HL-60 (cell line): ENCODE data around the gene OR5K1.

Experiments
- DNase-seq, 2 experiments: peaks; one replicate each; pipeline ENCODE4 v3.0.0-alpha.2; 2010 to 2020; ENCODE audit warnings: low read depth in 1 of 2, low spot score in 1 of 2
- H3K27ac ChIP-seq: fragments of 250-450 bp; sonication (Bioruptor Pico); replicated peaks from 2 replicates; pipeline ENCODE4 v1.5.1; 2020; ENCODE audit warnings: mild to moderate bottlenecking, moderate library complexity
- H3K27me3 ChIP-seq: fragments of 250-450 bp; sonication (Bioruptor Pico); 2 replicates; pipeline ENCODE4 v1.5.1; 2021; ENCODE audit warnings: mild to moderate bottlenecking, moderate library complexity; ENCODE audit not compliant: insufficient read depth, poor library complexity, severe bottlenecking
- H3K4me3 ChIP-seq: replicated peaks from 2 replicates; pipeline ENCODE4 v1.5.1; 2011; ENCODE audit warnings: mild to moderate bottlenecking, control low read depth, low read length; ENCODE audit not compliant: insufficient read depth
- CTCF ChIP-seq: IDR thresholded peaks from one replicate; pipeline ENCODE4 v1.5.1; 2011; ENCODE audit warnings: low read length, control low read depth, inconsistent platforms; ENCODE audit not compliant: insufficient read depth
- GABPA ChIP-seq: IDR thresholded peaks from 2 replicates; pipeline ENCODE4 v1.6.1; 2012; ENCODE audit warnings: low read depth
- POLR2AphosphoS5 ChIP-seq: IDR thresholded peaks from 2 replicates; pipeline ENCODE4 v1.6.1; 2012; ENCODE audit warnings: low read depth
- SPI1 ChIP-seq: IDR thresholded peaks from 2 replicates; pipeline ENCODE4 v1.6.1; 2012; ENCODE audit warnings: low read depth, mild to moderate bottlenecking, borderline replicate concordance
- TF ChIP-seq, protein P1 (sequence below): IDR thresholded peaks from 2 replicates; pipeline ENCODE4 v1.6.1; 2012; ENCODE audit warnings: low read depth; ENCODE audit not compliant: insufficient replicate concordance

The OR5K1 gene

DNA sequence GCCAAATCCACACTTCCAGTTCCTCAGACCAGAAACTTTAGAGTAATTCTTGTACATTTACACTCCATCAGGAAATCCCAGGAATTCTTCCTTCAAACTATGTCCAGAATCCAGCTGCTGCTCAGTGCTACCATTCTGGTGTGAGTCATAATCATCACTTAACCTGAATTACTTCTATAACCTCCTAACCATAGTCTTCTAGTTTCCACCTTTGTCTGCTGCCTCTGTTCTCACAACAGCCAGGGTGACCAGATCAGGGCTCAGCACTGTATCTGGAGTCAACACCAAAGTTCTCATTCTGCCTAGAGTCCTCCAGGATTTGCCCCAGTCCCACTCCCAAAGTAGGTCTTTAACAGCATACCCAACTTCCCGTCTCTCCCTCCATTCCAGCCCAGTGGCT, 56.4 kb downstream of the OR5K1 start:
- Histone ChIP-seq H3K27me3 (no peaks in the 10 kb centered on the region), H3K27ac (no peak overlapping the region), H3K4me3 (no peak overlapping the region)
- TF ChIP-seq GABPA = no peak
- TF ChIP-seq, protein P1, sequence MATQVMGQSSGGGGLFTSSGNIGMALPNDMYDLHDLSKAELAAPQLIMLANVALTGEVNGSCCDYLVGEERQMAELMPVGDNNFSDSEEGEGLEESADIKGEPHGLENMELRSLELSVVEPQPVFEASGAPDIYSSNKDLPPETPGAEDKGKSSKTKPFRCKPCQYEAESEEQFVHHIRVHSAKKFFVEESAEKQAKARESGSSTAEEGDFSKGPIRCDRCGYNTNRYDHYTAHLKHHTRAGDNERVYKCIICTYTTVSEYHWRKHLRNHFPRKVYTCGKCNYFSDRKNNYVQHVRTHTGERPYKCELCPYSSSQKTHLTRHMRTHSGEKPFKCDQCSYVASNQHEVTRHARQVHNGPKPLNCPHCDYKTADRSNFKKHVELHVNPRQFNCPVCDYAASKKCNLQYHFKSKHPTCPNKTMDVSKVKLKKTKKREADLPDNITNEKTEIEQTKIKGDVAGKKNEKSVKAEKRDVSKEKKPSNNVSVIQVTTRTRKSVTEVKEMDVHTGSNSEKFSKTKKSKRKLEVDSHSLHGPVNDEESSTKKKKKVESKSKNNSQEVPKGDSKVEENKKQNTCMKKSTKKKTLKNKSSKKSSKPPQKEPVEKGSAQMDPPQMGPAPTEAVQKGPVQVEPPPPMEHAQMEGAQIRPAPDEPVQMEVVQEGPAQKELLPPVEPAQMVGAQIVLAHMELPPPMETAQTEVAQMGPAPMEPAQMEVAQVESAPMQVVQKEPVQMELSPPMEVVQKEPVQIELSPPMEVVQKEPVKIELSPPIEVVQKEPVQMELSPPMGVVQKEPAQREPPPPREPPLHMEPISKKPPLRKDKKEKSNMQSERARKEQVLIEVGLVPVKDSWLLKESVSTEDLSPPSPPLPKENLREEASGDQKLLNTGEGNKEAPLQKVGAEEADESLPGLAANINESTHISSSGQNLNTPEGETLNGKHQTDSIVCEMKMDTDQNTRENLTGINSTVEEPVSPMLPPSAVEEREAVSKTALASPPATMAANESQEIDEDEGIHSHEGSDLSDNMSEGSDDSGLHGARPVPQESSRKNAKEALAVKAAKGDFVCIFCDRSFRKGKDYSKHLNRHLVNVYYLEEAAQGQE = no peak
- TF ChIP-seq CTCF = no peak
- DNase-seq = no peak

DNA sequence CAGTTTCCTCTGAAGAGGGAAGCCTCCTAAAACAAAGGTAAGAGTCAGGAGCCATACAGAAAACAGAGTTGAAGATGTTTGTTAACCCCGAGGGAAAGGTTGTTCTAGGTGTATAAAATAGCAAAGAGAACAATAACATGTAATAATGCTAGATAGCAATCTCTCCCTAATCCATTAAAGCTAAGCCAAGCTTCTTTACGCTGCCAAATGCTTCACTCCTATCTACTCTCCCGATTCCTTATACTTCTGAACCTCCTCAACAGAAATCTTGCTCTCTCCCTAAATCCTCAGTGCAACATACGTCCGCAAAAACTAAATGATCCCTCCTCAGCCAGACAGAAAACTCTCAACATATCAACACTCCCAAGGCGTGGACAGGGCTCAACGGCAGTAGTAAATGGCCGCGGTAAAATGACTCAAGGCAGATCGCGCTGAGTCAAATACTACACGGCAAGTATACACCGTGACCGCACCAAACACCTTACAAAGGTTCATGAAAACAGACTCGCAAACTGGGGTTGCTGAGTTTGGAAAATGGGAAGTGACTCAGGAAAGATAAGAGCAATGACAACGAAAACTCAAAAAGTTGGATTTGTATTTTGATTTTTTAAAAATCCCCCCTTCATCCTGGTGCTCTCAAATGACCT, 59.0 kb downstream of the OR5K1 start:
- TF ChIP-seq, protein P1 = peak; percentile 76
- TF ChIP-seq GABPA (no peak), CTCF (no peak), SPI1 (peak; percentile 21; the same call in 1 of the 2 replicates), POLR2AphosphoS5 (no peak)
- H3K27ac ChIP-seq = peak overlapping the region; percentile 73
- peak overlapping the region; percentile 85 for H3K4me3 ChIP-seq
- no peaks in the 10 kb centered on the region for H3K27me3 ChIP-seq
- DNase-seq = peak; percentile 17 to 36
